ENCODE data around the gene HMGB3.

HMGB3 gene

GRCh38 chrX:151039351-151039750, 56.2 kb downstream of the HMGB3 start:
- H3K36me3 Mint-ChIP-seq (ENCODE audit: insufficient read depth): no peaks in the 10 kb centered on the region
- ATAC-seq (replicated peaks) (no peak), DNase-seq (no peak)
- no peaks in the 10 kb centered on the region for H3K4me1 Mint-ChIP-seq (ENCODE audit: low read depth in 2 of 2)
- peaks cover 14 to 15% of the 10 kb centered on the region in 2 donors for H3K27me3 Mint-ChIP-seq
- H3K27ac Mint-ChIP-seq: no peak overlapping the region
- H3K4me3 Mint-ChIP-seq: no peak overlapping the region
- H3K9me3 Mint-ChIP-seq: no peaks in the 10 kb centered on the region

All from effector memory CD8-positive, alpha-beta T cell (primary cell).